H1 (cell line): ENCODE results near the gene GALNTL6. TPM values are rescaled to one million over a fixed set of nuclear protein-coding genes. Genes with fewer than 3 reads are reported as not detected.

Experiments
- CTCF ChIA-PET: fragments of 300-600 bp; sonication (Branson Sonifier 250); formaldehyde crosslinking; loops from one replicate; lab custom pipeline; 2021; ENCODE audit not compliant: partially characterized antibody; lab: Charles Lee
- POLR2A ChIA-PET: fragments of 300-600 bp; sonication (Branson Sonifier 250); formaldehyde crosslinking; loops from one replicate; lab custom pipeline; 2021; ENCODE audit warnings: inconsistent platforms; ENCODE audit not compliant: partially characterized antibody; lab: Charles Lee
- DNase-seq, 2 experiments: peaks; one replicate each; pipeline versions ENCODE4 v3.0.0 to v3.0.0-alpha.2; 2010 to 2022; ENCODE audit warnings: low spot score in 2 of 2, low read depth in 1 of 2, mixed read lengths in 1 of 2
- FAIRE-seq: peaks from 2 replicates; lab custom pipeline; 2011; peaks lifted over from hg19 to GRCh38; lab: Jason Lieb, UNC
- H2AFZ ChIP-seq: 2 replicates; pipeline ENCODE4 v1.8.1; 2012; ENCODE audit warnings: low read length, inconsistent platforms
- H2AK5ac ChIP-seq: 2 replicates; pipeline ENCODE4 v1.6.1; 2013; ENCODE audit warnings: low read depth, low read length
- H2BK120ac ChIP-seq: replicated peaks from 2 replicates; pipeline ENCODE3; 2013; ENCODE audit warnings: low read depth, low read length, inconsistent platforms
- H2BK12ac ChIP-seq: 2 replicates; pipeline ENCODE4 v1.6.1; 2013; ENCODE audit warnings: low read depth, low read length
- H2BK15ac ChIP-seq: 2 replicates; pipeline ENCODE4 v1.6.1; 2013; ENCODE audit warnings: low read length
- H2BK20ac ChIP-seq: 2 replicates; pipeline ENCODE4 v1.6.1; 2013; ENCODE audit warnings: low read length
- H2BK5ac ChIP-seq: 2 replicates; pipeline ENCODE4 v1.6.1; 2013; ENCODE audit warnings: low read depth, low read length
- H3K14ac ChIP-seq: 2 replicates; pipeline ENCODE4 v1.6.1; 2013; ENCODE audit warnings: inconsistent platforms; ENCODE audit not compliant: insufficient read length
- H3K18ac ChIP-seq: 2 replicates; pipeline ENCODE4 v1.6.1; 2013; ENCODE audit warnings: low read length; ENCODE audit errors: extremely low read depth
- H3K23ac ChIP-seq: 2 replicates; pipeline ENCODE4 v1.6.1; 2013; ENCODE audit warnings: inconsistent platforms; ENCODE audit not compliant: insufficient read length
- H3K23me2 ChIP-seq: 2 replicates; pipeline ENCODE4 v1.6.1; 2013; ENCODE audit warnings: low read depth, low read length
- H3K27ac ChIP-seq: 2 replicates; pipeline ENCODE4 v1.6.1; 2011; ENCODE audit warnings: low read depth, low read length, inconsistent platforms
- H3K27me3 ChIP-seq, 4 experiments: replicated peaks in 1 of 4; 1 replicate in 1 of 4; 2 replicates in 3 of 4; pipeline versions ENCODE4 v1.6.1 to v1.8.1; 2011 to 2013; ENCODE audit warnings: low read length in 3 of 4, mild to moderate bottlenecking in 3 of 4, inconsistent platforms in 2 of 4, mixed read lengths in 2 of 4, moderate library complexity in 1 of 4; ENCODE audit not compliant: control insufficient read depth in 3 of 4, insufficient read depth in 3 of 4; ENCODE audit errors: extremely low read depth in 1 of 4
- H3K36me3 ChIP-seq, 4 experiments: 2 replicates each; pipeline versions ENCODE4 v1.6.1 to v1.8.1; 2011 to 2013; ENCODE audit warnings: mild to moderate bottlenecking in 4 of 4, low read length in 3 of 4, moderate library complexity in 2 of 4, control low read depth in 1 of 4, inconsistent platforms in 1 of 4; ENCODE audit not compliant: insufficient read depth in 4 of 4, control insufficient read depth in 2 of 4
- H3K4ac ChIP-seq: replicated peaks from 2 replicates; pipeline ENCODE3; 2013; ENCODE audit warnings: low read length, low read depth, mixed read lengths, inconsistent platforms; ENCODE audit not compliant: insufficient read length
- H3K4me1 ChIP-seq, 4 experiments: replicated peaks in 1 of 4; 1 replicate in 1 of 4; 2 replicates in 3 of 4; pipeline versions ENCODE4 v1.6.1 to v1.8.1; 2011 to 2013; ENCODE audit warnings: low read length in 3 of 4, inconsistent platforms in 2 of 4, mixed read lengths in 1 of 4; ENCODE audit not compliant: insufficient read depth in 4 of 4, control insufficient read depth in 3 of 4
- H3K4me2 ChIP-seq, 2 experiments: 2 replicates each; pipeline versions ENCODE4 v1.6.1 to v1.8.1; 2011 to 2013; ENCODE audit warnings: low read depth in 2 of 2, low read length in 2 of 2, control low read depth in 1 of 2, inconsistent platforms in 1 of 2, mild to moderate bottlenecking in 1 of 2; ENCODE audit not compliant: insufficient read depth in 1 of 2
- H3K4me3 ChIP-seq, 4 experiments: fragments of 200-600, 300-600 bp in 1 of 4; sonication (generic), shearing (Covaris generic), sonication (Bioruptor Twin) in 1 of 4; 2 replicates each; pipeline versions ENCODE4 v1.5.1 to v1.8.1; 2011 to 2016; ENCODE audit warnings: low read length in 4 of 4, low read depth in 3 of 4, control low read depth in 2 of 4, inconsistent platforms in 2 of 4, mild to moderate bottlenecking in 2 of 4, mixed read lengths in 1 of 4, moderate library complexity in 1 of 4; ENCODE audit not compliant: insufficient read depth in 2 of 4; ENCODE audit errors: extremely low read depth in 1 of 4
- H3K56ac ChIP-seq: replicated peaks from 2 replicates; pipeline ENCODE3; 2013; ENCODE audit warnings: low read depth, mild to moderate bottlenecking, mixed read lengths, low read length, inconsistent platforms; ENCODE audit not compliant: insufficient read length
- H3K79me1 ChIP-seq: 2 replicates; pipeline ENCODE4 v1.6.1; 2013; ENCODE audit warnings: low read depth, low read length, control low read depth
- H3K79me2 ChIP-seq, 2 experiments: 2 replicates each; pipeline versions ENCODE4 v1.6.1 to v1.8.1; 2012 to 2013; ENCODE audit warnings: low read length in 2 of 2, mild to moderate bottlenecking in 2 of 2, inconsistent platforms in 1 of 2; ENCODE audit not compliant: insufficient read depth in 2 of 2, control insufficient read depth in 1 of 2
- H3K9ac ChIP-seq, 4 experiments: replicated peaks in 1 of 4; 1 replicate in 1 of 4; 2 replicates in 3 of 4; pipeline versions ENCODE4 v1.6.1 to v1.8.1; 2011 to 2013; ENCODE audit warnings: low read depth in 3 of 4, low read length in 3 of 4, control low read depth in 2 of 4, mild to moderate bottlenecking in 2 of 4, moderate library complexity in 2 of 4, inconsistent platforms in 1 of 4; ENCODE audit errors: extremely low read depth in 1 of 4
- H3K9me3 ChIP-seq, 2 experiments: 2 replicates each; pipeline versions ENCODE4 v1.6.1 to v1.8.1; 2012 to 2013; ENCODE audit warnings: mild to moderate bottlenecking in 2 of 2, moderate library complexity in 2 of 2, control low read depth in 1 of 2, inconsistent platforms in 1 of 2, low read depth in 1 of 2, low read length in 1 of 2, mixed read lengths in 1 of 2; ENCODE audit not compliant: insufficient read depth in 2 of 2
- H4K20me1 ChIP-seq, 2 experiments: replicated peaks in 1 of 2; 2 replicates each; pipeline versions ENCODE3 to v1.8.1; 2011 to 2013; ENCODE audit warnings: inconsistent platforms in 2 of 2, low read length in 2 of 2, mild to moderate bottlenecking in 1 of 2; ENCODE audit not compliant: insufficient read depth in 2 of 2, control insufficient read depth in 1 of 2
- H4K5ac ChIP-seq: 2 replicates; pipeline ENCODE4 v1.6.1; 2013; ENCODE audit warnings: low read length, low read depth, mixed read lengths, inconsistent platforms; ENCODE audit not compliant: insufficient read length
- H4K8ac ChIP-seq: 2 replicates; pipeline ENCODE4 v1.8.0; 2013; ENCODE audit warnings: mild to moderate bottlenecking, moderate library complexity, low read length, inconsistent platforms; ENCODE audit not compliant: insufficient read depth; ENCODE audit errors: extremely low read depth
- H4K91ac ChIP-seq: replicated peaks from 2 replicates; pipeline ENCODE3; 2013; ENCODE audit warnings: low read length, mixed read lengths, inconsistent platforms; ENCODE audit not compliant: insufficient read length
- WGBS, 2 experiments: shearing (Covaris generic) in 1 of 2; methylation state at CpG; one replicate each; pipeline versions ENCODE4 v1.1.6 to v1.1.7; 2013 to 2015; ENCODE audit warnings: low lambda C conversion rate in 2 of 2, mixed read lengths in 2 of 2, inconsistent platforms in 1 of 2, low coverage in 1 of 2, missing lambda C conversion rate in 1 of 2; ENCODE audit not compliant: insufficient replicate concordance in 2 of 2, insufficient coverage in 1 of 2, insufficient read length in 1 of 2; ENCODE audit errors: extremely low coverage in 1 of 2, missing lambda C conversion rate in 1 of 2; 5-methylcytosine and 5-hydroxymethylcytosine counted together
- polyA plus RNA-seq, 7 experiments: library from polyadenylated mRNA; depleted of rRNA in 3 of 7; stranded (reverse) in 5 of 7; unstranded in 2 of 7; fragments of >200 nt in 5 of 7; fragments of 200-250 nt in 2 of 7; gene quantifications; 1 replicate in 5 of 7; 2 replicates in 1 of 7; 4 replicates in 1 of 7; pipeline versions ENCODE4 v1.2.1 to v1.2.3, GENCODE V29; 2011 to 2013; ENCODE audit warnings: missing spikeins in 2 of 7, mixed read lengths in 2 of 7
- total RNA-seq: library from RNA; stranded (reverse); fragmentation: NEBNext Ultra II Directional; extraction: Animal tissue kit (Norgen Biotek cat#: 25700); gene quantifications from 2 replicates; pipeline ENCODE4 v1.2.1, GENCODE V29; 2021

GALNTL6 gene
- total and polyA plus RNA-seq, 2 of the 8 experiments (the other 6 are each of a cell fraction or from before 2014, with no cell fraction given), result 0.03 to 0.32 TPM

- no peak overlapping the region for H2BK15ac ChIP-seq
- H2AK5ac ChIP-seq, result no peak overlapping the region
- no peak overlapping the region for H3K18ac ChIP-seq
- H3K23me2 ChIP-seq, result no peaks in the 10 kb centered on the region
- CTCF ChIA-PET, result interaction anchor here (0.6 to 1.9 kb wide), 8 partner anchors 26 to 668 kb away, joined by 3 to 7 read pairs (median 4); no protein-coding TSS in a partner anchor
- H3K4ac ChIP-seq, result no peak overlapping the region
- H2BK5ac ChIP-seq, result no peak overlapping the region
- no peak overlapping the region for H3K14ac ChIP-seq
- H4K91ac ChIP-seq, result no peak overlapping the region
- H2BK20ac ChIP-seq, result no peak overlapping the region
- no peak overlapping the region for H2BK120ac ChIP-seq
- H3K36me3 ChIP-seq, result no peaks in the 10 kb centered on the region
- H3K27me3 ChIP-seq, result no peaks in the 10 kb centered on the region
- no peaks in the 10 kb centered on the region for H3K9me3 ChIP-seq
- H4K5ac ChIP-seq, result no peak overlapping the region
- 0 out of 7 replicates have a peak, but pooled peaks cover 0 to 2% (median 0%) of the 10 kb centered on the region in 4 experiments for H3K4me1 ChIP-seq
- H4K20me1 ChIP-seq, result no peaks in the 10 kb centered on the region
- DNase-seq, result peak; percentile 50 to 82
- no peak for FAIRE-seq
- H3K4me2 ChIP-seq, result no peak overlapping the region
- H3K79me1 ChIP-seq, result no peaks in the 10 kb centered on the region
- no peak overlapping the region for H3K27ac ChIP-seq
- no peak overlapping the region for H3K56ac ChIP-seq
- H3K9ac ChIP-seq, result no peak overlapping the region
- H3K23ac ChIP-seq, result no peak overlapping the region
- H2BK12ac ChIP-seq, result no peak overlapping the region
- POLR2A ChIA-PET, result no interaction called here
- 9% methylated on average over 2 of the region's 2 CpGs; no CpG with 5 or more reads in 1 of the 2 experiments for WGBS, 2 experiments
- H3K79me2 ChIP-seq, result no peaks in the 10 kb centered on the region
- no peak overlapping the region for H2AFZ ChIP-seq
- no peak overlapping the region for H4K8ac ChIP-seq
- no peak overlapping the region for H3K4me3 ChIP-seq
These were observed 33.0 kb downstream of the GALNTL6 start for GRCh38 chr4:171846232-171846631.
